GM12891 (cell line): Measurements from ENCODE around the gene ZNF41.
"Not testable (repeated sequence)": the region's sequence is repeated elsewhere in the genome, so short reads cannot be mapped to it uniquely, and the experiment has no call there.

ENCODE experiments used
- DNase-seq: peaks from one replicate; pipeline ENCODE4 v3.0.0; 2011; ENCODE audit warnings: low spot score; ENCODE audit not compliant: insufficient read length
- FAIRE-seq: peaks from 2 replicates; lab custom pipeline; 2011; peaks lifted over from hg19 to GRCh38; lab: Jason Lieb, UNC
- PAX5 ChIP-seq: IDR thresholded peaks from 2 replicates; pipeline ENCODE4 v1.6.1; 2011; ENCODE audit warnings: low read length, moderate library complexity, mild to moderate bottlenecking; ENCODE audit not compliant: insufficient read depth, severe bottlenecking
- POLR2A ChIP-seq: IDR thresholded peaks from 2 replicates; pipeline ENCODE4 v1.6.1; 2011; ENCODE audit warnings: low read depth, low read length, control low read depth
- POLR2AphosphoS5 ChIP-seq: IDR thresholded peaks from 2 replicates; pipeline ENCODE4 v1.6.1; 2011; ENCODE audit warnings: low read depth, low read length, control low read depth
- POU2F2 ChIP-seq: IDR thresholded peaks from 2 replicates; pipeline ENCODE4 v1.6.1; 2011; ENCODE audit warnings: low read depth, mild to moderate bottlenecking, control low read depth, low read length, moderate library complexity
- SPI1 ChIP-seq: IDR thresholded peaks from 2 replicates; pipeline ENCODE4 v1.6.1; 2011; ENCODE audit warnings: low read depth, low read length, control low read depth
- TAF1 ChIP-seq: IDR thresholded peaks from 2 replicates; pipeline ENCODE4 v1.6.1; 2011; ENCODE audit warnings: low read depth, low read length, control low read depth

The ZNF41 gene

DNA sequence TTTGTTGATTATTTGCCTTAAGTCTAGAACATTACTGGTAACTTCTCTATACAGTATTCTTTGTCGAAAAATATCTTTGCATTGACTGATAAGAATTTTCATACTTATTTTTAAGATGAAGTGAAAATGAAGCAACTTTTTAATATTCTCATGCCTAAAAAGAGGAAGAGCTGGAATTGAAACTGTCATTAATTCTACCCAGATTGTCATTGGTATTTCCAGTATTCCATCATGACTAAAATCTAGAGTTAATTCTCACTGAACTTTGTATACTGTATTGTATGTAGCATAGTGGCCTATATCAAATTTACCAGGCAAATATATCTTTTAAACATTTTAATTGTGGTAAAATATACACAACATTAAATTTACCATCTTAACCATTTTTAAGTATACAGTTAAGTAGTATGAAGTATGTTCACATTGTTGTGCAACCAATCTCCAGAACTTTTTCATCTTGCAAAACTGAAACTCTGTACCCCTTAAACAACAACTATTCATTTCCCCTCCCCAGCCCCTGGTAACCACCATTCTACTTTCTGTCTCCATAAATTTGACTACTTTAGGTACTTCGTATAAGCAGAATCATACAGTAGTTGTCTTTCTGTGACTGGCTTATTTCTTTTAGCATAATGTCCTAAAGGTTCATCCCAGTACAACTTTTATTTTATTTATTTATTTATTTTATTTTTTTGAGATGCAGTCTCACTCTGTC is 24.3 kb upstream of the ZNF41 start:
- FAIRE-seq: no peak
- no peak for DNase-seq
- TF ChIP-seq PAX5 (no peak), SPI1 (peak; percentile 31; the same call in 1 of the 2 replicates), TAF1 (no peak), POLR2A (no peak)

DNA sequence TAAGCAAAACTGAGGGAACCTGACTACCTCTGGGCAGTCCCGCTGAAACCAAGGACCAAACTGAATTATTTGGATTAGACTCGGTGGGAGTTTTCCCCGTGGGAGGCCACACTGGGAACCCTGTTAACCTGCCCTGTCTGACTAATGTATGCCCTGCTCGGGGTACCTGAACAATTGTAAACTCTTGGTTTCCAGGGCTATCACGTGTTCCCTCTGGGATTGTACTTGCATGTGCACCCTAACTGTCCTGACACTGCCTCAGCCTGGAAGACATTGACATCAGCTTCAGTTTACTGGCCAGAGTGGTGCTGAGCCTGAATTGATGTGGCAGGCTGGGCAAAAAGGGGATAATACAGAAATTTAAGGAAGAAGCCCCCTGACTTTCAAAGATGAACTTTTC is 20.1 kb upstream of the ZNF41 start:
- TF ChIP-seq POU2F2 (no peak), POLR2A (no peak), POLR2AphosphoS5 (no peak), SPI1 (no peak), TAF1 (no peak), PAX5 (no peak)
- DNase-seq (no peak), FAIRE-seq (no peak)

DNA sequence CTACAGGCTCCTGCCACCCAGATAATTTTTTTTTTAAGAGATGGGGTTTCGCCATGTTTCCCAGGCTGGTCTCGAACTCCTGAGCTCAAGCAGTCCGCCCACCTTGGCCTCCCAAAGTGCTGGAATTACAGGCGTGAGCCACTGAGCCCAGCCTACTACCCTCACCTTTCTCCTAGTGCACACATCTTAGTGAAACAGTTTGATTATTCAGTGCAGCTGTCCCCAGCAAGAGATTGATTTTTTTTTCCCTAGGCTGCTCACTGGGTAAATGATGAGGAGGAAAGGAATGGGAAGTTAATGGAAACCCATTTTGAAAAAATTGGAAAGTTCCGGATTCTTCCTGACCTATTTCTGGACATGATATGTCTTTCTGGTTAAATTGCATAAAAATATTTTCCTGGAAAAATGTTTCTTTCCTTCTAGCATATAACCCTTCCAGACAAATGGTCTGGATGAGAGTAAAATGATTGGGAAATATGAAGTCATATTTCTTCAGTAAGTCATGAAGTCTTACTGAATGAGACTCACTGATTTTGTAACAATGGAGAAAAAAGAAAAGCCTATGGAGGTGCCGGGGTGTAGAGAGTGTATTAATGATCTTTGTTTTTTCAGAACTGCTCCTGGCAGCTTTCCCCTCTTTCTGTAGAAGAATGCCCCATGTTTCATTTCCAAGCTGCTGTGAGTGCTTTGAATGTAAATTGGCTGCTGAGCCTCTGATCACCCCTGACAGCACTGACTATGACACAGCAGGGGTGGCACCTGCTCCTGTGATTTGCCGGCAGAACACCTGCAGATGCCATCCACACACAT is 19.5 kb upstream of the ZNF41 start:
- TF ChIP-seq SPI1: no peak
- no peak for TF ChIP-seq POU2F2
- no peak for TF ChIP-seq POLR2AphosphoS5
- TF ChIP-seq TAF1: no peak
- no peak for TF ChIP-seq PAX5
- TF ChIP-seq POLR2A: no peak
- FAIRE-seq: no peak
- no peak for DNase-seq

DNA sequence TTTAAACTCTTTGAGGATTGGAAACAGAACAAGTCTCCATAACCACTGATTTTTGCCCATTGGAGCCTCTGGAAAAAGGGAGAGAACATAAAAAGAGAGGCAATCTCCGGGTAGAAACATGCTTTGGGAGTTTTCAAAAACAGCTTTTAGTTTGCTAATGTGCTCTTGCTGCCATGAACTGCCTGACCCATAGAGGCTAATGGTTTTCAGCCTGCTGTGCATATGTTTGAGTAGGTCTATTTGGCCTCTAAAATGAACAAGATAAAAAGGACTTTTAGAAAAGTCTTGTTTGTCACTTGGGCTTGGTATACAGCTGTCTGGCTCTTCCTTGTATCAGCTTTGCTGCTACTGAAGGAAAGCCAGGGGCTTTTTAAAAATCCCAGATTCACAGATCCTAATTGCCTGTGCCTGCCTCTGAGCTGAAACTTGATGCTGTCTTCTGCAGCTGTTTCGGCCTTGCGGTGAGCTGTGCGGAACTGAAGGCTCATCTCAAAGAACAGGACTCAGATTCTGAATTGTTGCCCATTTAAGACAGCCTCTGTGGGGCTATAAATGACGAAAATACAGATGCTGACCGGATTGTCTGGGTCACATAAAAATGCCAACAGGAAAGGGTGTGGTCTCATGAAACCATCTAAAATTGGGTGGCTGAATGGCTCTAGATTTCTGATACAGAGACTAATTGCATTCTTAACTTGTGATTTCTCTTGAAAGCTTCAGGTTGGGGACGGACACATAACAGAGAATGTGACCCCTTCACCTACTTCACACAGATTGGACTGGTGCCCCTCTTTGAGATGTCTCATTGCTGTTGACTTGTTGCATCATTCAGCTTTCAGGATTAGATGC is 18.4 kb upstream of the ZNF41 start:
- FAIRE-seq (no peak), DNase-seq (no peak)
- TF ChIP-seq POLR2A: no peak
- no peak for TF ChIP-seq POLR2AphosphoS5
- no peak for TF ChIP-seq POU2F2
- no peak for TF ChIP-seq SPI1
- TF ChIP-seq PAX5: no peak
- no peak for TF ChIP-seq TAF1

DNA sequence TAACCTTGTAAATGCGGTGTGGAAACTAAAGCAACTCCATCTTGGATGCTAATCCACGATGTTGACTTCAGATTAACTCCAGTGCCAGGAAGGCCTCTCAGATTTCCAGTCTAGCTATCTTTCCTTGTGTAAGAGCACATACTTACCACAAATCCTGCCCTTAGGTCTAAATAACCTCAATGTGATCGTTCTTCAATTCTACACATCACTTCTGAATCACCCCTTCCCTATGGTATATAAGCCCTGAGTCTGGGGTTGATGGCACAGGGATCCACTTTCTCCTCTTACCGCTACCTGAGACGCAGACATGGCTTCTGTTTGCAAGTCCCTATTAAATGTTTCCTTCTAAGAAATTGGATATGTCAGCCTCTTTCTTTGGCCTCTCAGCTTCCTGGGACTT is 17.5 kb upstream of the ZNF41 start:
- TF ChIP-seq TAF1 (no peak), SPI1 (no peak), POLR2AphosphoS5 (no peak)
- FAIRE-seq (no peak), DNase-seq (no peak)

DNA sequence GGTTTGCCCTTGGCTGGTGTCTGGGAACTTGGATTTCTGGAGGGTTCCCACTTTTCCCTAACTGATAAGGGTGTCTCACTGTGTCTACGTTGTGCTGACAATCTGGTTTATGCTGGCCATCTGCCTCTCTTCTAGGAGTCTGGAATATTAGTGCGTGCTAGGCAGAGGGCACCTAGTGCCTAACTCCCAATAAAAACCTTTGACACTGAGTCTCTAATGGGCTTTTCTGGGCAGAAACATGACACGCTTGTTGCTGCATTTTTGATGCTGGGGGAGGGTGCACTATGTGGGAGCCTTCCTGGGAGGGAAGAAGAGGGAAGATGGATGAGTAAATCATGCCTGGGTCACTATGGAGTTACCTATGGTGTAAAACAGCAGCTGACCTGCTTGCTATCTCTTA is 16.3 kb upstream of the ZNF41 start:
- FAIRE-seq: no peak
- no peak for DNase-seq
- TF ChIP-seq SPI1 (no peak), POLR2AphosphoS5 (no peak), POLR2A (no peak), POU2F2 (no peak), TAF1 (no peak), PAX5 (no peak)

DNA sequence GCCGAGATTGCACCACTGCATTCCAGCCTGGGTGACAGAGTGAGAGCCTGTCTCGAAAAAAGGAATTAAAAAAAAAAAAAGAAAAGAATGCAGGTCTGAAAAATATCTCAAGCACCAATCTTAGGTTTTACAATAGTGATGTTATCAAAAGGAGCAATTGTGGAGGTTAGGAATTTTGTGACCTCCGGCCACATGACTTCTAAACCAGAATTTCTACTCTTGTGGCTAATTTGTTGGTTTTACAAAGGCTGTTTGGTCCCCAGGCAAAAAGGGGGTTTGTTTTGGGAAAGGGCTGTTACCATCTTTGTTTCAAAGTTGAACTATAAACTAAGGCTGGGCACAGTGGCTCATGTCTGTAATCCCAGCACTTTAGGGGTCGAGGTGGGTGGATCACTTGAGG is 15.4 kb upstream of the ZNF41 start:
- FAIRE-seq (no peak), DNase-seq (no peak)
- TF ChIP-seq POLR2A (no peak), TAF1 (no peak), POLR2AphosphoS5 (no peak), POU2F2 (no peak), SPI1 (no peak), PAX5 (no peak)

DNA sequence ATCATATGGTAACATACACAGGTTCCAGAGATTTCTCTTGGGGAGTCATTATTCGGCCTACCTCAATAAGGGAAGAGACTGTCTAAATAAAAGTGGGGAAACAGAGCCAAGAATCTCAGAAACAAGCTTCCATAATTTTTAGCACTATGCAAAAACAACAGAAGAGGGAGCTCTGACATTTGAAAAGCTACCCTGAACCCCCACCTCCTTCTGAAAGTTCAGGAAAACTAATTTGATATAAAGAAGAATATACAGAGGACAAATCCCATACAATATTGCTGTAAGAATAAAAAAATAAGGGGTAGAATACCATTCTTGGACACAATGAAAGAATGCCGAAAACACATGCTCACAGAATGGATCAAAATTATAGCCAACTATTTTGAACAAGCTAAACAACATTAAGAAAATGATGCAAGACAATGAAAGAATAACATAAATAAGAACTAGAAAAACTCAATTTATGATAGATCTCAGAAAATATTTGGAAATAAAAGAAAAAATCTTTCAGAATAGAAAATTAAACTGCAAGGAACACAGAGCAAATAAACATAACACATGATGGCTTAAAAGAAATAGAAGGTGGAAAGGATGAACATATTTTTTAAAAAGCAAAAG is 14.4 kb upstream of the ZNF41 start:
- no peak for DNase-seq
- TF ChIP-seq SPI1 (no peak), PAX5 (no peak)
- FAIRE-seq: no peak

DNA sequence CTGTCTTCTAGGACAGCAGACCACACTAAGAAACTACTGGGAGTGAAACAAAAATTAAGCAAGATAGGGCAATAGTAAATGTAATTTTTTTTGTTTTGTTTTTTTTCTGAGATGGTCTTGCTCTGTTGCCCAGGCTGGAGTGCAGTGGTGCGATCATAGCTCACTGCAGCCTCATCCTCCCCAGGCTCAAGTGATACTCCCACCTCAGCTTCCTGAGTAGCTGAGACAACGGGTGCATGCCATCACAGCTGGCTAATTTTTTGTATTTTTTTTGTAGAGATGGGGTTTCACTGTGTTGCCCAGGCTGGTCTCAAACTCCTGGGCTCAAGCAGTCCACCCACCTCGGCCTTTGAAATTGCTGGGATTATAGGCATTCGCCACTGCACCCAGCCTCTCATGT is 9.1 kb upstream of the ZNF41 start:
- DNase-seq, FAIRE-seq: not testable (repeated sequence)
